ENCODE results near the gene ZNF213.
A peak's percentile ranks its signal among the peaks of the same experiment; 100 is the strongest.

DNA sequence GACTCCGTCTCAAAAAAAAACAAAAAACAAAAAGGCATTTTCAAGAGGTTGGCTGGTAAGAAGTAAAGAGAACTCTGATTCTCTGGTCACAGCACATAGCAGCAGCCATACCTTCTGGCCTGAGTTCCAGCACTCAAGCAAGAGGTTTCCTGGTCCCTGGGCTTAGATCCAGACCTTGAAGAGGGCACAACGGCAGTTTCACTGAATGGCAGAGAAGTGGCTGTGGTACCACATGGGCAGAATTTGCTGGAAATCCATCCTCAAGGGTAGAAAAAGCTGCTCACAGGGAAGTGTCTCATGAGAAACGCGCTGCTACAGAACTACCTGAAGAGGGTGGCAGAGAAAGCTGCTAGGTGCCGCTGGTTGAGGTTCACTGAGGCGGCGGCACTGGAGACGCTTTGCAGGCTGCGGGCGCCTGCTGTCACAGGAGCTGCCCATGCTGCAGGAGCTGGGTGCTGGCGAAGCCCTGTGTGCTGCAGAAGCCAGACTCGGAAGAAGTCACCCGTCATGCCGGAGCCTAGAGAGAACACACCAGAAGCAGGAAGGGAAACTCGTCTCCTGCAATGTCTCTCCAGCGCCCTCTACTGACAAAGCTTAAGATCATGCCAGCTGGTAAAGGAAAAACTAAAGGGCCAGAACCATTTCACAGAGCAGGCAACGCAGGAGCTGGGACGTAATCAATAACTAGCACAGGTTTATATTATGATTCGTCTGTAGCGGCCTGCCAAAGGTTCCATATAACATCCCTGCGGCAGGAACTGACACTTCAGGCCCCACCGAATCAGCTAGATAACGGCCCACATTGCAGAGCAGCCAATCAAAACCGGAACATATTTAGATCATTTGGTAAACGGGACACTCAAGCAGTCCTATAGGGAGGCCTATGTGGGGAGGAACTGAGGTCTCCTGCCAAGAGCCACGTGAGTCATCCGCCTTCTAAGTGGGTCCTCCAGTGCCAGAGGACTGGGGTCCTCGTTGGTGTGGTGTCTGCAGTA, 5.4 kb upstream of the ZNF213 start:
- TF ChIP-seq, protein P1, sequence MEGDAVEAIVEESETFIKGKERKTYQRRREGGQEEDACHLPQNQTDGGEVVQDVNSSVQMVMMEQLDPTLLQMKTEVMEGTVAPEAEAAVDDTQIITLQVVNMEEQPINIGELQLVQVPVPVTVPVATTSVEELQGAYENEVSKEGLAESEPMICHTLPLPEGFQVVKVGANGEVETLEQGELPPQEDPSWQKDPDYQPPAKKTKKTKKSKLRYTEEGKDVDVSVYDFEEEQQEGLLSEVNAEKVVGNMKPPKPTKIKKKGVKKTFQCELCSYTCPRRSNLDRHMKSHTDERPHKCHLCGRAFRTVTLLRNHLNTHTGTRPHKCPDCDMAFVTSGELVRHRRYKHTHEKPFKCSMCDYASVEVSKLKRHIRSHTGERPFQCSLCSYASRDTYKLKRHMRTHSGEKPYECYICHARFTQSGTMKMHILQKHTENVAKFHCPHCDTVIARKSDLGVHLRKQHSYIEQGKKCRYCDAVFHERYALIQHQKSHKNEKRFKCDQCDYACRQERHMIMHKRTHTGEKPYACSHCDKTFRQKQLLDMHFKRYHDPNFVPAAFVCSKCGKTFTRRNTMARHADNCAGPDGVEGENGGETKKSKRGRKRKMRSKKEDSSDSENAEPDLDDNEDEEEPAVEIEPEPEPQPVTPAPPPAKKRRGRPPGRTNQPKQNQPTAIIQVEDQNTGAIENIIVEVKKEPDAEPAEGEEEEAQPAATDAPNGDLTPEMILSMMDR (IDR thresholded peaks at IDR 0.05 in 8 of 11, conservative IDR thresholded peaks at IDR 0.05 in 3 of 11), result peak; percentile 72 to 95 (median 90)
- TF ChIP-seq POLR2A (IDR thresholded peaks at IDR 0.05), result no peak
- TF ChIP-seq POLR2AphosphoS5 (IDR thresholded peaks at IDR 0.05), result peak; percentile 77 to 85 (median 79)
